NCI-H82 treated with DMSO at 0.1 percent for 48 hours (cell line): ENCODE measurements around the gene LINC01488.

ENCODE experiments used
- DNase-seq: peaks from one replicate; lab custom pipeline; 2025; ENCODE audit not compliant: unreplicated experiment; lab: John Stamatoyannopoulos, UW

The LINC01488 gene

GRCh38 chr11:69525516-69526452 is 44.3 kb downstream of the LINC01488 start:
- DNase-seq, result no peak

GRCh38 chr11:69526453-69526810 is 45.0 kb downstream of the LINC01488 start:
- no peak for DNase-seq

GRCh38 chr11:69529001-69529400 is 47.5 kb downstream of the LINC01488 start:
- DNase-seq, result no peak

- DNase-seq, result no peak
Observed at GRCh38 chr11:69530278-69531070, 49.0 kb downstream of the LINC01488 start.

GRCh38 chr11:69531071-69531716 is 49.7 kb downstream of the LINC01488 start:
- no peak for DNase-seq

GRCh38 chr11:69531717-69532088 is 50.2 kb downstream of the LINC01488 start:
- no peak for DNase-seq

GRCh38 chr11:69533296-69534165 is 52.1 kb downstream of the LINC01488 start:
- DNase-seq, result no peak

- DNase-seq, result no peak
Observed at GRCh38 chr11:69534166-69534530, 52.7 kb downstream of the LINC01488 start.

- no peak for DNase-seq
Observed at GRCh38 chr11:69535908-69536307, 54.4 kb downstream of the LINC01488 start.

GRCh38 chr11:69536406-69536805 is 54.9 kb downstream of the LINC01488 start:
- no peak for DNase-seq

- DNase-seq, result no peak
Observed at GRCh38 chr11:69537126-69537525, 55.7 kb downstream of the LINC01488 start.

- no peak for DNase-seq
Observed at GRCh38 chr11:69537855-69538640, 56.6 kb downstream of the LINC01488 start.

- DNase-seq, result no peak
Observed at GRCh38 chr11:69538854-69539253, 57.4 kb downstream of the LINC01488 start.

GRCh38 chr11:69539416-69540117 is 58.1 kb downstream of the LINC01488 start:
- no peak for DNase-seq

GRCh38 chr11:69540118-69541000 is 58.9 kb downstream of the LINC01488 start:
- DNase-seq, result no peak

- no peak for DNase-seq
Observed at GRCh38 chr11:69541001-69541285, 59.5 kb downstream of the LINC01488 start.

GRCh38 chr11:69541501-69542313 is 60.2 kb downstream of the LINC01488 start:
- no peak for DNase-seq
